ENCODE data around the gene FMNL3. TPM values are rescaled to one million over a fixed set of nuclear protein-coding genes. Genes with fewer than 3 reads are reported as not detected.

FMNL3 gene
- total RNA-seq, 1 experiment from 2014 or later, result 5.6 TPM

DNA sequence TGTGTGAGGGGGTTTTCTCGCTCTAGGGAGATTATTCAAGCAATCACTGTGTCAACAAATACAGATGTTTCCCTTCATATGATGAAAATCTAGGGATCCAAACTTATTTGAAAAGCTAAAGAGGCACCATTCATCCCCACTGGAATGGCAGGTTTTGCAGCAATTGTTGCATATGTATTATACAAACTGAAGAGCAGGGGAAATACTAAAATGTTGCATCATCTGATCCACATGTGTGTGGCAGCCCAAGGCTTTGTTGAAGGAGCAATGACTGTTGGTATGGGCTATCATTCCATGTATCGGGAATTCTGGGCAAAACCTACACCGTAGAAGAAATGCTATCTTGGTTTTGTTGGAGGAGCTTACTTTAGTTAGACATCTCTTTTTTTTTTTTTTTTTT, 87.9 kb downstream of the FMNL3 start:
- H3K4me3 ChIP-seq, result no peak overlapping the region
- POLR2A ChIA-PET (ENCODE audit: unreplicated experiment), result no interaction called here
- no peaks in the 10 kb centered on the region for H3K36me3 ChIP-seq (ENCODE audit: low read depth)
- no peaks in the 10 kb centered on the region for H3K9me2 ChIP-seq (ENCODE audit: insufficient read depth)
- peaks cover 55% of the 10 kb centered on the region for H3F3A ChIP-seq (ENCODE audit: insufficient read depth, low read depth)
- peaks cover 42% of the 10 kb centered on the region for H3K4me1 ChIP-seq (replicated peaks; ENCODE audit: insufficient read depth)
- no peaks in the 10 kb centered on the region for H3K27me3 ChIP-seq (ENCODE audit: insufficient read depth, low read depth)
- no peaks in the 10 kb centered on the region for H3K79me2 ChIP-seq (ENCODE audit: low read depth)
- CTCF ChIA-PET, result interaction anchor here (1.0 kb wide), 1 partner anchor 122 kb away, joined by 3 read pairs; the partner anchor contains the start of gene TMBIM6
- no peaks in the 10 kb centered on the region for H4K20me1 ChIP-seq (ENCODE audit: insufficient read depth)
- TF ChIP-seq, protein P1, sequence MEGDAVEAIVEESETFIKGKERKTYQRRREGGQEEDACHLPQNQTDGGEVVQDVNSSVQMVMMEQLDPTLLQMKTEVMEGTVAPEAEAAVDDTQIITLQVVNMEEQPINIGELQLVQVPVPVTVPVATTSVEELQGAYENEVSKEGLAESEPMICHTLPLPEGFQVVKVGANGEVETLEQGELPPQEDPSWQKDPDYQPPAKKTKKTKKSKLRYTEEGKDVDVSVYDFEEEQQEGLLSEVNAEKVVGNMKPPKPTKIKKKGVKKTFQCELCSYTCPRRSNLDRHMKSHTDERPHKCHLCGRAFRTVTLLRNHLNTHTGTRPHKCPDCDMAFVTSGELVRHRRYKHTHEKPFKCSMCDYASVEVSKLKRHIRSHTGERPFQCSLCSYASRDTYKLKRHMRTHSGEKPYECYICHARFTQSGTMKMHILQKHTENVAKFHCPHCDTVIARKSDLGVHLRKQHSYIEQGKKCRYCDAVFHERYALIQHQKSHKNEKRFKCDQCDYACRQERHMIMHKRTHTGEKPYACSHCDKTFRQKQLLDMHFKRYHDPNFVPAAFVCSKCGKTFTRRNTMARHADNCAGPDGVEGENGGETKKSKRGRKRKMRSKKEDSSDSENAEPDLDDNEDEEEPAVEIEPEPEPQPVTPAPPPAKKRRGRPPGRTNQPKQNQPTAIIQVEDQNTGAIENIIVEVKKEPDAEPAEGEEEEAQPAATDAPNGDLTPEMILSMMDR (conservative IDR thresholded peaks at IDR 0.05), result no peak
- no peak for TF ChIP-seq EZH2 (IDR thresholded peaks at IDR 0.05; ENCODE audit: low read depth)
- peak overlapping the region; percentile 45; the same call in 1 of the 2 replicates for H2AFZ ChIP-seq
- H3K4me2 ChIP-seq, result peak overlapping the region; percentile 41
- intact Hi-C loops (cut with micrococcal nuclease; ENCODE audit: unreplicated experiment), result no loop called here
- BruUV-seq (replicated peaks), result no TSS peak
- peak in 1 of 2 experiments; percentile 66 for DNase-seq
- H3K9me3 ChIP-seq (ENCODE audit: insufficient read depth, low read depth), result peaks cover 12% of the 10 kb centered on the region
- 0 out of 2 replicates have a peak overlapping the region, but pooled peaks have one; percentile 5 for H3K27ac ChIP-seq

DNA sequence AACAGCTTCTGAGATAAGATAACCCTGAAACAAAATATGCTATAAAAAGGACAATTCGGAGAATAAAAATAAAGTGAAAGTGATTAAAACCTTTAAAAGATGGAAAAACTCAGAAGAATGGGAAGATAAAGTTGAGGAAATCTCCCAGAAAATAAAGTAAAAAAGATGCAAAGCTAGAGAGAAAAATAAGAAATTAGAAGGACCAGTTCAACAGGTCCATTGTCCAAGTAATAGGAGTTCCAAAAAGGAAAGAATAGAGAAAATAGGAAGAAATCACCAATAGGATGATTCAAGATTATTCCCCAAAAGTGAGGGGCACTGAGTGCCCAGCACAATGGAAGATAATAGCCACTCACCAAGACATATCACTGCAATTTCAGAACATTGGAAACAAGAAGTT, 88.6 kb downstream of the FMNL3 start:
- DNase-seq, result no peak
- H3K4me3 ChIP-seq, result no peak overlapping the region
- no peaks in the 10 kb centered on the region for H3K9me2 ChIP-seq (ENCODE audit: insufficient read depth)
- no peaks in the 10 kb centered on the region for H3K36me3 ChIP-seq (ENCODE audit: low read depth)
- H4K20me1 ChIP-seq (ENCODE audit: insufficient read depth), result no peaks in the 10 kb centered on the region
- H3K4me2 ChIP-seq, result 0 out of 2 replicates have a peak overlapping the region, but pooled peaks have one; percentile 41
- H3K9me3 ChIP-seq (ENCODE audit: insufficient read depth, low read depth), result peaks cover 12% of the 10 kb centered on the region
- H3K27me3 ChIP-seq (ENCODE audit: insufficient read depth, low read depth), result no peaks in the 10 kb centered on the region
- intact Hi-C loops (cut with micrococcal nuclease; ENCODE audit: unreplicated experiment), result no loop called here
- H3K4me1 ChIP-seq (replicated peaks; ENCODE audit: insufficient read depth), result peaks cover 38% of the 10 kb centered on the region
- no TSS peak for BruUV-seq (replicated peaks)
- H3F3A ChIP-seq (ENCODE audit: insufficient read depth, low read depth), result peaks cover 49% of the 10 kb centered on the region
- CTCF ChIA-PET, result interaction anchor here (1.0 kb wide), 1 partner anchor 123 kb away, joined by 3 read pairs; the partner anchor contains the start of gene TMBIM6
- 0 out of 2 replicates have a peak overlapping the region, but pooled peaks have one; percentile 5 for H3K27ac ChIP-seq
- no peak overlapping the region for H2AFZ ChIP-seq
- no peak for TF ChIP-seq EZH2 (IDR thresholded peaks at IDR 0.05; ENCODE audit: low read depth)
- TF ChIP-seq, protein P1 (conservative IDR thresholded peaks at IDR 0.05), result no peak
- no peaks in the 10 kb centered on the region for H3K79me2 ChIP-seq (ENCODE audit: low read depth)
- POLR2A ChIA-PET (ENCODE audit: unreplicated experiment), result no interaction called here

DNA sequence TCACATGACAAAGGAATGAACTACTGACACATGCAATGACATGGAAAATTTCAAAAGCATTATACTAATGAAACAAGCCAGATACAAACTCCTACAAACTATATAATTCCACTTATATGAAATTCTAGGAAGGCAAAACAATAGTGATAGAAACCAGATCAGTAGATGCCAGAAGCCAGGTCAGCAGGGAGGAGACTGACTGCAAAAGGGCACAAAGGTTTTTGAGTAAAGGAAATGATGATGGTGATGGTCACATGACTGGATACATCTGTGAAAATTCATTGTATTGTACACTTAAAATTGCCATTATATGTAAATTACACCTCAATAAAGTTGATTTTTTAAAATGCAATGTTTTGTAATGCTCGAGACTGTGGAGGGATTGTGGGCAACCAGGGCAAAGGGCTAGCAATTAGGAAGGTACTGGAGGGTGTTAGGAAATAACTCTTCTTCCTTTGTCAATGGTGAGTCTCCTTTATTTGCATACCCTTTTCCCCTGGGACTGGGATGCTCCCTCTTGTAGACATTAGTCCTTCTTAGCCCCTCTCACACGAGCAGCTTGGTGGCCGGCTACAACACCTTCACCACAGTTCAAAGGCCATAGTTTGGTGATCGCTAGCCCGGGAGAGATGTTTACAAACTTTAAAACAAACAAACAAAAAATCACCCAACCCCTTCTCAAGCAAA, 90.5 kb downstream of the FMNL3 start:
- no peaks in the 10 kb centered on the region for H3K27me3 ChIP-seq (ENCODE audit: insufficient read depth, low read depth)
- CTCF ChIA-PET, result no interaction called here
- no peaks in the 10 kb centered on the region for H3K79me2 ChIP-seq (ENCODE audit: low read depth)
- H3K36me3 ChIP-seq (ENCODE audit: low read depth), result no peaks in the 10 kb centered on the region
- peaks cover 25% of the 10 kb centered on the region for H3K4me1 ChIP-seq (replicated peaks; ENCODE audit: insufficient read depth)
- H3K9me2 ChIP-seq (ENCODE audit: insufficient read depth), result no peaks in the 10 kb centered on the region
- intact Hi-C loops (cut with micrococcal nuclease; ENCODE audit: unreplicated experiment), result no loop called here
- TF ChIP-seq, protein P1 (conservative IDR thresholded peaks at IDR 0.05), result no peak
- no peak for TF ChIP-seq EZH2 (IDR thresholded peaks at IDR 0.05; ENCODE audit: low read depth)
- POLR2A ChIA-PET (ENCODE audit: unreplicated experiment), result no interaction called here
- H3F3A ChIP-seq (ENCODE audit: insufficient read depth, low read depth), result peaks cover 35% of the 10 kb centered on the region
- no peak overlapping the region for H2AFZ ChIP-seq
- no peak for DNase-seq
- H3K27ac ChIP-seq, result no peak overlapping the region
- BruUV-seq (replicated peaks), result no TSS peak
- H3K4me2 ChIP-seq, result no peak overlapping the region
- H3K9me3 ChIP-seq (ENCODE audit: insufficient read depth, low read depth), result peaks cover 12% of the 10 kb centered on the region
- no peaks in the 10 kb centered on the region for H4K20me1 ChIP-seq (ENCODE audit: insufficient read depth)
- H3K4me3 ChIP-seq, result no peak overlapping the region
